Testis (tissue), 3 donors: ENCODE data around the gene KIF18B. TPM values are rescaled to one million over a fixed set of nuclear protein-coding genes. Genes with fewer than 3 reads are reported as not detected.

Source experiments
- DNase-seq: peaks from one replicate; pipeline ENCODE4 v3.0.0-alpha.2; 2019
- H3K27ac ChIP-seq, 2 donors: fragments of 200-600 bp; sonication (generic); one replicate each; pipeline ENCODE4 v1.5.1; 2019
- H3K27me3 ChIP-seq: fragments of 200-600 bp; sonication (generic); one replicate; pipeline ENCODE4 v1.5.1; 2019
- H3K36me3 ChIP-seq: fragments of 200-600 bp; sonication (generic); one replicate; pipeline ENCODE4 v1.5.1; 2017; ENCODE audit warnings: low read depth; ENCODE audit errors: missing control alignments
- H3K4me1 ChIP-seq: fragments of 200-600 bp; sonication (generic); one replicate; pipeline ENCODE4 v1.5.1; 2019
- H3K4me3 ChIP-seq, 2 donors: fragments of 200-600 bp; sonication (generic); one replicate each; pipeline ENCODE4 v1.5.1; 2017 to 2019
- H3K9me3 ChIP-seq: fragments of 200-600 bp; sonication (generic); one replicate; pipeline ENCODE4 v1.5.1; 2017
- POLR2A ChIP-seq: fragments of 450-650 bp; IDR thresholded peaks from one replicate; pipeline ENCODE4 v1.6.1; 2017; ENCODE audit warnings: antibody characterized with exemption, mild to moderate bottlenecking, moderate library complexity
- WGBS, 2 donors: methylation state at CpG; one replicate each; pipeline ENCODE4 v1.1.5; 2018; 5-methylcytosine and 5-hydroxymethylcytosine counted together
- intact Hi-C: fragments of 100-400 bp; cut with DNase I; formaldehyde crosslinking; loops from one replicate; pipeline ENCODE4 v1.15.1; 2023; ENCODE audit warnings: low total_unique reads
- microRNA-seq, 2 donors: library from miRNA; unstranded; fragments of <30 nt; microRNA quantifications; one replicate each; pipeline ENCODE4, GENCODE V29; 2016; ENCODE audit warnings: borderline number of aligned reads in 2 of 2, borderline replicate concordance in 1 of 2
- polyA plus RNA-seq: library from polyadenylated mRNA; stranded (reverse); fragments of 350-450 nt; fragmentation: Illumina TruSeq; extraction: RNeasy Lipid Tissue Mini Kit (QIAGEN cat#74804); gene quantifications from one replicate; pipeline ENCODE4 v1.2.3, GENCODE V29; 2014; ENCODE audit warnings: low read depth, low replicate concordance; ENCODE audit not compliant: insufficient read depth
- small RNA-seq, 2 donors: library from RNA; depleted of rRNA; stranded (forward); fragments of <200 nt; gene quantifications; one replicate each; pipeline ENCODE3, GENCODE V24; 2016
- total RNA-seq, 2 donors: library from RNA; depleted of rRNA; stranded (reverse); fragments of >200 nt; gene quantifications; one replicate each; pipeline ENCODE4 v1.2.3, GENCODE V29; 2016
- TF ChIP-seq, protein P1 (sequence below), 3 experiments: fragments of 450-650 bp in 2 of 3; fragments of 200-600 bp in 1 of 3; sonication (generic) in 1 of 3; IDR thresholded peaks; one replicate each; pipeline ENCODE4 v1.5.1; 2016 to 2019; ENCODE audit warnings: antibody characterized with exemption in 3 of 3, mild to moderate bottlenecking in 2 of 3, moderate library complexity in 1 of 3

The KIF18B gene
- total and polyA plus RNA-seq, 3 donors from 2014 or later = 3.7 to 6.0 (median 4.7) TPM

GRCh38 chr17:44877121-44877520 lies 70.5 kb downstream of the KIF18B start:
- WGBS, 2 donors = 84 to 85% methylated on average over 5 of the region's 5 CpGs
- TF ChIP-seq, protein P1, sequence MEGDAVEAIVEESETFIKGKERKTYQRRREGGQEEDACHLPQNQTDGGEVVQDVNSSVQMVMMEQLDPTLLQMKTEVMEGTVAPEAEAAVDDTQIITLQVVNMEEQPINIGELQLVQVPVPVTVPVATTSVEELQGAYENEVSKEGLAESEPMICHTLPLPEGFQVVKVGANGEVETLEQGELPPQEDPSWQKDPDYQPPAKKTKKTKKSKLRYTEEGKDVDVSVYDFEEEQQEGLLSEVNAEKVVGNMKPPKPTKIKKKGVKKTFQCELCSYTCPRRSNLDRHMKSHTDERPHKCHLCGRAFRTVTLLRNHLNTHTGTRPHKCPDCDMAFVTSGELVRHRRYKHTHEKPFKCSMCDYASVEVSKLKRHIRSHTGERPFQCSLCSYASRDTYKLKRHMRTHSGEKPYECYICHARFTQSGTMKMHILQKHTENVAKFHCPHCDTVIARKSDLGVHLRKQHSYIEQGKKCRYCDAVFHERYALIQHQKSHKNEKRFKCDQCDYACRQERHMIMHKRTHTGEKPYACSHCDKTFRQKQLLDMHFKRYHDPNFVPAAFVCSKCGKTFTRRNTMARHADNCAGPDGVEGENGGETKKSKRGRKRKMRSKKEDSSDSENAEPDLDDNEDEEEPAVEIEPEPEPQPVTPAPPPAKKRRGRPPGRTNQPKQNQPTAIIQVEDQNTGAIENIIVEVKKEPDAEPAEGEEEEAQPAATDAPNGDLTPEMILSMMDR (IDR thresholded peaks at IDR 0.05) = no peak
- TF ChIP-seq POLR2A = no peak
- Histone ChIP-seq H3K4me3 (no peak overlapping the region), H3K27ac (no peak overlapping the region), H3K36me3 (no peaks in the 10 kb centered on the region), H3K27me3 (no peaks in the 10 kb centered on the region), H3K9me3 (no peaks in the 10 kb centered on the region), H3K4me1 (no peaks in the 10 kb centered on the region)
- DNase-seq = no peak
- intact Hi-C loops = no loop called here

- Histone ChIP-seq H3K27ac (no peak overlapping the region), H3K36me3 (no peaks in the 10 kb centered on the region), H3K4me3 (no peak overlapping the region), H3K4me1 (no peaks in the 10 kb centered on the region), H3K27me3 (no peaks in the 10 kb centered on the region), H3K9me3 (no peaks in the 10 kb centered on the region)
- intact Hi-C loops = no loop called here
- TF ChIP-seq, protein P1 (IDR thresholded peaks at IDR 0.05) = no peak
- TF ChIP-seq POLR2A = no peak
- 93 to 96% methylated on average over 6 of the region's 6 CpGs for WGBS, 2 donors
- no peak for DNase-seq
Measured at GRCh38 chr17:44875761-44876160, 71.8 kb downstream of the KIF18B start.

Small RNAs within 50 kb of the gene (microRNA-seq; reads per million reads assigned to microRNA genes)
- gene MIR6783 = 0 reads per million in 2 donors

Small RNAs within 50 kb of the gene (small RNA-seq; reads per million reads assigned to genes)
- 0 reads per million in 2 donors for gene AC015936.2
- gene CCDC103 = 0 reads per million in 2 donors
- 0 reads per million in 2 donors for gene MIR6783
- gene RN7SL405P = 0 reads per million in 2 donors

Other genes with a start within 250 kb of the KIF18B start
- 10 to 100 TPM; 47.3 to 55.1 TPM for gene DBF4B, start 239.1 kb downstream of the KIF18B start, total RNA-seq
- 50.2 TPM for gene DBF4B, start 239.1 kb downstream of the KIF18B start, polyA plus RNA-seq
- gene ADAM11, start 188.8 kb downstream of the KIF18B start, total RNA-seq = 1 to 10 TPM; 7.6 TPM
- gene ADAM11, start 188.8 kb downstream of the KIF18B start, polyA plus RNA-seq = 4.9 TPM
- 10 to 100 TPM; 16.9 to 21.0 TPM for gene GJC1, start 117.5 kb downstream of the KIF18B start, total RNA-seq
- 19.3 TPM for gene GJC1, start 117.5 kb downstream of the KIF18B start, polyA plus RNA-seq
- gene HIGD1B, start 99.9 kb downstream of the KIF18B start, total RNA-seq = under 1 TPM in 1 of 2 donors, not detected in 1; 0.81 TPM
- 2.6 TPM for gene HIGD1B, start 99.9 kb downstream of the KIF18B start, polyA plus RNA-seq
- 100 to 1,000 TPM; 124 to 131 TPM for gene EFTUD2, start 48.3 kb downstream of the KIF18B start, total RNA-seq
- 95.5 TPM for gene EFTUD2, start 48.3 kb downstream of the KIF18B start, polyA plus RNA-seq
- gene GFAP, start 32.3 kb downstream of the KIF18B start, total RNA-seq = under 1 TPM; 0.55 to 0.62 TPM
- gene GFAP, start 32.3 kb downstream of the KIF18B start, polyA plus RNA-seq = 0.91 TPM
- gene C1QL1, start 20.5 kb upstream of the KIF18B start, total RNA-seq = 1 to 10 TPM in 1 of 2 donors, under 1 TPM in 1; 0.74 to 1.3 TPM
- gene C1QL1, start 20.5 kb upstream of the KIF18B start, polyA plus RNA-seq = 1.7 TPM
- gene DCAKD, start 103.9 kb upstream of the KIF18B start, total RNA-seq = 10 to 100 TPM; 63.1 to 72.5 TPM
- 33.2 TPM for gene DCAKD, start 103.9 kb upstream of the KIF18B start, polyA plus RNA-seq
- 10 to 100 TPM; 76.1 to 79.0 TPM for gene NMT1, start 113.5 kb upstream of the KIF18B start, total RNA-seq
- gene NMT1, start 113.5 kb upstream of the KIF18B start, polyA plus RNA-seq = 143 TPM
- 100 to 1,000 TPM in 1 of 2 donors, 10 to 100 TPM in 1; 86.3 to 106 TPM for gene PLCD3, start 184.7 kb upstream of the KIF18B start, total RNA-seq
- 62.2 TPM for gene PLCD3, start 184.7 kb upstream of the KIF18B start, polyA plus RNA-seq
- 1 to 10 TPM; 8.3 to 9.1 TPM for gene ACBD4, start 187.9 kb upstream of the KIF18B start, total RNA-seq
- gene ACBD4, start 187.9 kb upstream of the KIF18B start, polyA plus RNA-seq = 7.5 TPM
- 10 to 100 TPM; 51.8 to 68.8 TPM for gene HEXIM1, start 200.7 kb upstream of the KIF18B start, total RNA-seq
- gene HEXIM1, start 200.7 kb upstream of the KIF18B start, polyA plus RNA-seq = 38.8 TPM
- gene HEXIM2, start 214.1 kb upstream of the KIF18B start, total RNA-seq = 10 to 100 TPM; 35.9 to 47.7 TPM
- gene HEXIM2, start 214.1 kb upstream of the KIF18B start, polyA plus RNA-seq = 76.8 TPM